T-helper 17 cell (primary cell): Measurements from ENCODE around the gene SYPL2. TPM values are rescaled to one million over a fixed set of nuclear protein-coding genes. Genes with fewer than 3 reads are reported as not detected.
A peak's percentile ranks its signal among the peaks of the same experiment; 100 is the strongest.

Source experiments
- ATAC-seq: fragments of 150-1000 bp; cut with Tn5 transposase; 2 replicates; pipeline ENCODE4 v1.10.0; 2021; ENCODE audit warnings: mild to moderate bottlenecking, moderate library complexity
- DNase-seq, 3 donors: peaks; one replicate each; pipeline versions ENCODE4 v3.0.0 to v3.0.0-alpha.2; 2020 to 2021
- H3K9me3 ChIP-seq: one replicate; pipeline ENCODE4 v1.7.0; 2013; ENCODE audit warnings: low read length, mild to moderate bottlenecking; ENCODE audit not compliant: control insufficient read depth, poor library complexity, severe bottlenecking
- H3K27ac Mint-ChIP-seq: one replicate; pipeline ENCODE4 v1.8.0; 2022; ENCODE audit warnings: mild to moderate bottlenecking, moderate library complexity, mixed read lengths
- H3K27me3 Mint-ChIP-seq: one replicate; pipeline ENCODE4 v1.8.0; 2022; ENCODE audit warnings: mixed read lengths
- H3K36me3 Mint-ChIP-seq: one replicate; pipeline ENCODE4 v1.8.0; 2022; ENCODE audit warnings: low read depth, mixed read lengths
- H3K4me1 Mint-ChIP-seq: one replicate; pipeline ENCODE4 v1.8.0; 2022; ENCODE audit warnings: mild to moderate bottlenecking, mixed read lengths
- H3K4me3 Mint-ChIP-seq: one replicate; pipeline ENCODE4 v1.8.0; 2022; ENCODE audit warnings: mild to moderate bottlenecking, moderate library complexity, mixed read lengths
- total RNA-seq, 4 donors: library from RNA in 2 of 4; stranded (reverse) in 2 of 4; gene quantifications; one replicate each; pipeline ENCODE4 v1.2.3 and lab custom pipeline; 2022 to 2026

Gene SYPL2
- not detected for total RNA-seq
- total RNA-seq (lab: John Stamatoyannopoulos, UW), result 0 reads per million in 2 donors

GRCh38 chr1:109466452-109467300, at the start of gene SYPL2:
TSS of gene SYPL2 (plus strand) at chr1:109466546. CDS start at chr1:109466844, 298 bp downstream.
- Mint-ChIP-seq H3K4me3 (peak within 1 kb of the TSS; percentile 78), H3K36me3 (peaks cover 3% of the 10 kb centered on the region), H3K27me3 (peaks cover 73% of the 10 kb centered on the region), H3K27ac (peak within 1 kb of the TSS; percentile 37), H3K4me1 (peaks cover 7% of the 10 kb centered on the region)
- ATAC-seq, result peak; percentile 50
- H3K9me3 ChIP-seq, result no peaks in the 10 kb centered on the region
- no peak for DNase-seq

DNA sequence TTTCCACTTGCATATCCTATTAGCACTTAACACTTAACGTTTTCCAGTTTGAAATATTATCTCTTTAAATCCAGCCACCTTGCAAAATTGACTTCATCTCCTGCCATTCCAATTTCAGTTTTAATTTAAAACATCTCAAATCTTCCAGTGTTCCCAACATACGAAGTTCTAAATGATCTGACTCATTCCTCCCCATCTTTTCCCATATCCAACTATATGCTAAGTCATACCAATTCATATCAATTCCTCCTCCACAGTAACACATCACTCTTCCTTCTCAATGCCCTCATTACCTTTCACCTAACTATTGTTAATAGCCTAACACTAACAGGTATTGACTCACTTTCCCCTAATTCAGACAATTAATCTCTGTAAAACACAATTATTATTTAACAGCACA, 42.8 kb upstream of the SYPL2 start:
- H3K27ac Mint-ChIP-seq, result peak overlapping the region; percentile 96
- no peaks in the 10 kb centered on the region for H3K9me3 ChIP-seq
- ATAC-seq, result no peak
- peaks cover 27% of the 10 kb centered on the region for H3K4me1 Mint-ChIP-seq
- H3K27me3 Mint-ChIP-seq, result no peaks in the 10 kb centered on the region
- H3K4me3 Mint-ChIP-seq, result peak overlapping the region; percentile 74
- peaks cover 2% of the 10 kb centered on the region for H3K36me3 Mint-ChIP-seq
- DNase-seq, result no peak

DNA sequence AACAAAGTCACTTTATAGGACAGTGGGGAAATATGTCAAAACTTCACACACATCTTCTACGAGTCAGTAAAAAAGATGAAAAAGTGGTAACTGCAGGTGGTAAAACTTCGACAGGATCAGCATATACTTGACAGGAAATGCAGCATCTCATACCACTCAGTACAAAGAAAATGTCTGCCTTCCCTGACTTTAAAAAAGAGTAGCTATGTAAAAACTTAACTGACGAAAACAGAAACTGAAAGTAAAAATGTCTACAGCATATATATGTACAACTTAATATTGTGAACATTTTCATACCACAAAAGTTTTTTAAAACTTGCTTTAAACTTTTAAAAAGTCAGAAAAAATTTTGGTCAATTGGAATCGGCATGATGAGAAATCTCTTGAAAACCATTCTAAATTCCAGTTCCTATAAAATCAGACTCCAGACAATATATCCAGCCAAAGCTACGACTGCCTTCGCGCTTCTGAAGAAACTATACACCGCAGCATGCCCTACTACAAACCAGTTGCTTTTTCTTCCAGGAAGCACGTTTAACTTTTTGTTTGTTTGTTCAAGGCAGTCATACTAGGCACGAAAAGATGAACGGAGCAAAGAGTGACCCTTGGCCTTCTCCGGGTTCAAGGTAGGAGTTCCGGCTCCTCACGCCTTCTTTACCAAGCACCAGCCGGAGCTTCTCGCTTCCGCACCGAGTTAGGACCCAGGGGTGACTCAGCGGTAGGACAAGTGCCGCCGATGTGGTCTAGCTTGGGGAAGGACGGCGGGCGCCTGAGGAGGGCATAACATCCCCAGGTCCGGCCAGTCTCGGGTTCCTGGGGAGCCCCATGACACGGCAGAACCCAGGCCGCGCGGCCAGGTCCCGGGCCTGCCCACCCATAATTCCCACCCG, 40.7 kb upstream of the SYPL2 start:
- Mint-ChIP-seq H3K36me3 (peaks cover 2% of the 10 kb centered on the region), H3K4me1 (peaks cover 24% of the 10 kb centered on the region)
- ATAC-seq, result peak; percentile 39

GRCh38 chr1:109426281-109427170, 39.8 kb upstream of the SYPL2 start, which contains the start of gene PSMA5:
TSS of gene PSMA5 (minus strand) at chr1:109426448. CDS start at chr1:109426330, 118 bp downstream.
- H3K27ac Mint-ChIP-seq, result peak within 1 kb of the TSS; percentile 96
- H3K27me3 Mint-ChIP-seq, result no peaks in the 10 kb centered on the region
- H3K4me1 Mint-ChIP-seq, result peaks cover 24% of the 10 kb centered on the region
- ATAC-seq (peak; percentile 94), DNase-seq (peak; percentile 83 to 92 (median 89))
- peaks cover 2% of the 10 kb centered on the region for H3K36me3 Mint-ChIP-seq
- H3K9me3 ChIP-seq, result no peaks in the 10 kb centered on the region
- H3K4me3 Mint-ChIP-seq, result peak within 1 kb of the TSS; percentile 95

More for the DNA sequence above, 40.7 kb upstream of the SYPL2 start:
- peak overlapping the region; percentile 95 for H3K4me3 Mint-ChIP-seq
- no peaks in the 10 kb centered on the region for H3K9me3 ChIP-seq
- no peaks in the 10 kb centered on the region for H3K27me3 Mint-ChIP-seq
- DNase-seq, result peak in 1 of 3 donors; percentile 41
- peak overlapping the region; percentile 96 for H3K27ac Mint-ChIP-seq

DNA sequence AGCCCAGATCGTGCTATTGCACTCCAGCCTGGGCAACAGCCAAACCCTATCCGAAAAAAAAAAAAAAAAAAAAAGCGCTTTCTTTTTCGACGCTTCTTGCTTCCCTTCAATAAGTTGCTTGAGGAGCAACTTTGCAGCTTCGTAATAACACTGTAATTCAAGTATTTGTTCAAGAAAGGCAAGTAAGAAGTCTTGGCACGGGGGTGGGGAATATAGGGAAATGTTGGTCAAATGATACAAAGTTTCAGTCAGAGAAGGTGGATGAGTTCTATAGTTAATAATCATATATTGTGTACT, 39.2 kb upstream of the SYPL2 start:
- peak overlapping the region; percentile 95 for H3K4me3 Mint-ChIP-seq
- H3K27me3 Mint-ChIP-seq, result no peaks in the 10 kb centered on the region
- no peak for DNase-seq
- peaks cover 21% of the 10 kb centered on the region for H3K4me1 Mint-ChIP-seq
- peaks cover 2% of the 10 kb centered on the region for H3K36me3 Mint-ChIP-seq
- peak overlapping the region; percentile 96 for H3K27ac Mint-ChIP-seq
- no peaks in the 10 kb centered on the region for H3K9me3 ChIP-seq
- no peak for ATAC-seq

DNA sequence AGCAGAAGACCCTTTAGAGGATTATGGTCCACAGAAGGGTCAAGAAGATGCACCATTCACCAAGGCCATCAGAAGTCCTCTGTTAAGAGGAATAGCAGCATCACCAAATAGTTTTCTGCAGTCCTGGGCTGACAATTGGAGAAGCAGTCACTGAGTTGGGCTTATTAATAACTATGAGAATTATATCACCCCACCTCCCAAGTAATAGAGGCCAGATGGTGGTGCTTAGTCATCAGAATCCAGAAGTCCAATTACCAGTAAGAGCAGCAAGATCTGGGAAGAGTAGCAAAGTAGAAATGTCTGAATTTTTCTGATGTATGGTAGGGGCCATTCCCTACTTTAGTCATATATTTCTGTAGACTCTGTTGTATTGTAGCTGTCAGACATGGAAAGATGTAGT, 34.0 kb upstream of the SYPL2 start:
- DNase-seq, result no peak
- Mint-ChIP-seq H3K4me1 (peaks cover 1% of the 10 kb centered on the region), H3K27ac (no peak overlapping the region), H3K36me3 (no peaks in the 10 kb centered on the region), H3K27me3 (peaks cover 16% of the 10 kb centered on the region), H3K4me3 (no peak overlapping the region)
- no peak for ATAC-seq
- H3K9me3 ChIP-seq, result no peaks in the 10 kb centered on the region

GRCh38 chr1:109433322-109433721, 33.0 kb upstream of the SYPL2 start:
- no peak overlapping the region for H3K27ac Mint-ChIP-seq
- ATAC-seq (no peak), DNase-seq (no peak)
- no peak overlapping the region for H3K4me3 Mint-ChIP-seq
- H3K9me3 ChIP-seq, result no peaks in the 10 kb centered on the region
- H3K27me3 Mint-ChIP-seq, result peaks cover 16% of the 10 kb centered on the region
- H3K36me3 Mint-ChIP-seq, result no peaks in the 10 kb centered on the region
- H3K4me1 Mint-ChIP-seq, result no peaks in the 10 kb centered on the region

GRCh38 chr1:109434484-109434883, 31.9 kb upstream of the SYPL2 start:
- H3K4me3 Mint-ChIP-seq, result no peak overlapping the region
- no peaks in the 10 kb centered on the region for H3K36me3 Mint-ChIP-seq
- no peak for ATAC-seq
- no peaks in the 10 kb centered on the region for H3K9me3 ChIP-seq
- no peaks in the 10 kb centered on the region for H3K4me1 Mint-ChIP-seq
- no peak for DNase-seq
- peaks cover 16% of the 10 kb centered on the region for H3K27me3 Mint-ChIP-seq
- no peak overlapping the region for H3K27ac Mint-ChIP-seq

GRCh38 chr1:109438798-109439297, 27.5 kb upstream of the SYPL2 start:
- DNase-seq, result no peak

DNA sequence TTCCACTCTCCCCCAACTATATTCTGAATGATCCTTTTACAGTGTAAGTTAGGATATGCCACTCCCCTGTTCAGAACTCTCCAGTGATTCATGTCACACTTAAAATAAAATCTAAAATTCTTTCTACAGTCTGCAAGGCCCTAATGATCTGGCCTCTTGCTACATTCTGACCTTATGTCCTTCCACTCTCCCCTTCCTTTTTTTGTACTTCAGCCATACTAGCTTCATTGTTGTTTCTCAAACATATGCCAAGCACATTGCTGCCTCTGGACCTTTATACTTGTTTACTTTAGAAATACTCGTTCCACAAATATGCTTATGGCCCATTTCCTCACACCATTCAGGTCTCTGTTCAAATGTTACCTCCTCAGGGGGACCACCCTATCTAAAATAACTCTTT, 25.3 kb upstream of the SYPL2 start:
- no peak for DNase-seq
- H3K4me3 Mint-ChIP-seq, result no peak overlapping the region
- no peaks in the 10 kb centered on the region for H3K36me3 Mint-ChIP-seq
- H3K27ac Mint-ChIP-seq, result no peak overlapping the region
- no peak for ATAC-seq
- peaks cover 10% of the 10 kb centered on the region for H3K27me3 Mint-ChIP-seq
- H3K9me3 ChIP-seq, result no peaks in the 10 kb centered on the region
- H3K4me1 Mint-ChIP-seq, result no peaks in the 10 kb centered on the region

More at GRCh38 chr1:109438798-109439297, 27.5 kb upstream of the SYPL2 start:
- H3K27me3 Mint-ChIP-seq, result peaks cover 11% of the 10 kb centered on the region
- H3K36me3 Mint-ChIP-seq, result no peaks in the 10 kb centered on the region
- no peak for ATAC-seq
- H3K4me3 Mint-ChIP-seq, result no peak overlapping the region
- no peaks in the 10 kb centered on the region for H3K9me3 ChIP-seq
- no peaks in the 10 kb centered on the region for H3K4me1 Mint-ChIP-seq
- no peak overlapping the region for H3K27ac Mint-ChIP-seq

- H3K9me3 ChIP-seq, result no peaks in the 10 kb centered on the region
- no peaks in the 10 kb centered on the region for H3K36me3 Mint-ChIP-seq
- H3K27ac Mint-ChIP-seq, result no peak overlapping the region
- DNase-seq, result no peak
- H3K27me3 Mint-ChIP-seq, result peaks cover 20% of the 10 kb centered on the region
- H3K4me1 Mint-ChIP-seq, result peaks cover 3% of the 10 kb centered on the region
- no peak for ATAC-seq
- H3K4me3 Mint-ChIP-seq, result no peak overlapping the region
Measured at GRCh38 chr1:109443476-109443875, 22.9 kb upstream of the SYPL2 start.

DNA sequence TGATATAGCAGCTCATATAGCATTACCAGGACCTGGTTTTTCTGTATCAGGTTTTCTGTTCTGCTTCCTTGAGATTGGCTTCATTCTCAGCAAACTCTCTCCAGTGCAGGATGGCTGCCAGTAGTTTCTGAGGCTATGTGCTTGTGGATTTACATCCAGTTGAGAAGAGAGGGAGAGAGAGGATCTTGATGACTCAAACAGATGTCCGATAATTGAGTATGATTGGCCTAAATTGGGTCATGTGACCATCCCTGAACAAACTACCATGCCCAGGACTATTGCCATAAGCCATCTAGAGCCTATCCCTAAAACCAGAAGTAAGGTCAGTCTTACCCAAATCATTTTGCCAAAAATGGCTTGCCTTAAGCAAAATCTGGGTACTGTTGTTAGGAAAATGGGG, 22.0 kb upstream of the SYPL2 start:
- DNase-seq, result no peak
- no peak for ATAC-seq
- H3K4me3 Mint-ChIP-seq, result no peak overlapping the region

More for the DNA sequence above, 22.0 kb upstream of the SYPL2 start:
- H3K36me3 Mint-ChIP-seq, result no peaks in the 10 kb centered on the region
- no peak overlapping the region for H3K27ac Mint-ChIP-seq
- H3K4me1 Mint-ChIP-seq, result peaks cover 3% of the 10 kb centered on the region
- H3K27me3 Mint-ChIP-seq, result peaks cover 20% of the 10 kb centered on the region
- no peaks in the 10 kb centered on the region for H3K9me3 ChIP-seq
